BLaER1 (cell line): Measurements from ENCODE around the gene RALGPS2.

ENCODE experiments used
- H3K27ac ChIP-seq: shearing (Covaris generic); formaldehyde crosslinking; 2 replicates; pipeline ENCODE4 v1.8.1; 2022
- H3K27me3 ChIP-seq: shearing (Covaris generic); formaldehyde crosslinking; 2 replicates; pipeline ENCODE4 v1.8.1; 2022
- H3K36me3 ChIP-seq: shearing (Covaris generic); formaldehyde crosslinking; 2 replicates; pipeline ENCODE4 v1.8.1; 2022
- H3K4me1 ChIP-seq: shearing (Covaris generic); formaldehyde crosslinking; 2 replicates; pipeline ENCODE4 v1.8.1; 2022
- H3K4me2 ChIP-seq: shearing (Covaris generic); formaldehyde crosslinking; 2 replicates; pipeline ENCODE4 v1.8.1; 2022
- H3K4me3 ChIP-seq: shearing (Covaris generic); formaldehyde crosslinking; 2 replicates; pipeline ENCODE4 v1.8.1; 2022
- H3K9ac ChIP-seq: shearing (Covaris generic); formaldehyde crosslinking; 2 replicates; pipeline ENCODE4 v1.8.1; 2022
- H3K9me3 ChIP-seq: shearing (Covaris generic); formaldehyde crosslinking; 2 replicates; pipeline ENCODE4 v1.8.1; 2022
- H4K20me1 ChIP-seq: shearing (Covaris generic); formaldehyde crosslinking; 2 replicates; pipeline ENCODE4 v1.8.1; 2022
- Cebpa-rat ChIP-seq: shearing (Covaris generic); IDR thresholded peaks from 2 replicates; pipeline ENCODE4 v1.8.1; 2022

RALGPS2 gene

GRCh38 chr1:178899402-178899801 is 174.4 kb downstream of the RALGPS2 start:
- Histone ChIP-seq H3K27ac (no peak overlapping the region), H3K9ac (no peak overlapping the region), H4K20me1 (no peaks in the 10 kb centered on the region), H3K27me3 (no peaks in the 10 kb centered on the region), H3K9me3 (peaks cover 3% of the 10 kb centered on the region; the same call in 1 of the 2 replicates), H3K4me1 (no peaks in the 10 kb centered on the region), H3K36me3 (peaks cover under 1% of the 10 kb centered on the region; the same call in 1 of the 2 replicates), H3K4me2 (no peak overlapping the region), H3K4me3 (no peak overlapping the region)
- no peak for TF ChIP-seq Cebpa-rat

- Histone ChIP-seq H3K27me3 (no peaks in the 10 kb centered on the region), H4K20me1 (no peaks in the 10 kb centered on the region), H3K4me3 (no peak overlapping the region), H3K4me1 (no peaks in the 10 kb centered on the region), H3K27ac (no peak overlapping the region), H3K36me3 (no peaks in the 10 kb centered on the region), H3K9ac (no peak overlapping the region), H3K9me3 (no peaks in the 10 kb centered on the region; the same call in 1 of the 2 replicates), H3K4me2 (no peak overlapping the region)
- no peak for TF ChIP-seq Cebpa-rat
These were observed 176.6 kb downstream of the RALGPS2 start for GRCh38 chr1:178901482-178902125.

- no peaks in the 10 kb centered on the region for H3K4me1 ChIP-seq
- no peak overlapping the region for H3K4me2 ChIP-seq
- no peak overlapping the region for H3K9ac ChIP-seq
- H3K36me3 ChIP-seq: peaks cover 11% of the 10 kb centered on the region
- peaks cover 11% of the 10 kb centered on the region for H3K9me3 ChIP-seq
- H3K4me3 ChIP-seq: no peak overlapping the region
- H4K20me1 ChIP-seq: no peaks in the 10 kb centered on the region
- no peak overlapping the region for H3K27ac ChIP-seq
- TF ChIP-seq Cebpa-rat: no peak
- H3K27me3 ChIP-seq: no peaks in the 10 kb centered on the region
These were observed 183.3 kb downstream of the RALGPS2 start for GRCh38 chr1:178908358-178908757.

- Histone ChIP-seq H3K9ac (no peak overlapping the region), H3K27ac (no peak overlapping the region), H3K27me3 (no peaks in the 10 kb centered on the region), H3K4me3 (no peak overlapping the region), H3K9me3 (peaks cover 11% of the 10 kb centered on the region), H3K36me3 (peaks cover 24% of the 10 kb centered on the region), H4K20me1 (no peaks in the 10 kb centered on the region), H3K4me2 (no peak overlapping the region), H3K4me1 (no peaks in the 10 kb centered on the region)
- no peak for TF ChIP-seq Cebpa-rat
These were observed 185.0 kb downstream of the RALGPS2 start for GRCh38 chr1:178910023-178910422.

GRCh38 chr1:178912597-178912996 is 187.6 kb downstream of the RALGPS2 start:
- H3K4me3 ChIP-seq: no peak overlapping the region
- H4K20me1 ChIP-seq: no peaks in the 10 kb centered on the region
- TF ChIP-seq Cebpa-rat: no peak
- H3K9me3 ChIP-seq: peaks cover 11% of the 10 kb centered on the region
- no peak overlapping the region for H3K4me2 ChIP-seq
- no peak overlapping the region for H3K9ac ChIP-seq
- no peak overlapping the region for H3K27ac ChIP-seq
- H3K36me3 ChIP-seq: peaks cover 31% of the 10 kb centered on the region
- no peaks in the 10 kb centered on the region for H3K4me1 ChIP-seq
- no peaks in the 10 kb centered on the region for H3K27me3 ChIP-seq

GRCh38 chr1:178916448-178917174 is 191.6 kb downstream of the RALGPS2 start:
- Histone ChIP-seq H3K27me3 (no peaks in the 10 kb centered on the region), H3K9me3 (no peaks in the 10 kb centered on the region; the same call in 1 of the 2 replicates), H3K4me2 (no peak overlapping the region), H3K27ac (no peak overlapping the region), H4K20me1 (no peaks in the 10 kb centered on the region), H3K9ac (no peak overlapping the region), H3K4me1 (no peaks in the 10 kb centered on the region), H3K4me3 (no peak overlapping the region), H3K36me3 (peaks cover 22% of the 10 kb centered on the region)
- TF ChIP-seq Cebpa-rat: no peak

- H3K9me3 ChIP-seq: no peaks in the 10 kb centered on the region; the same call in 1 of the 2 replicates
- no peak overlapping the region for H3K9ac ChIP-seq
- no peaks in the 10 kb centered on the region for H3K27me3 ChIP-seq
- no peak overlapping the region for H3K4me3 ChIP-seq
- H4K20me1 ChIP-seq: no peaks in the 10 kb centered on the region
- no peaks in the 10 kb centered on the region for H3K4me1 ChIP-seq
- no peak overlapping the region for H3K4me2 ChIP-seq
- H3K27ac ChIP-seq: no peak overlapping the region
- no peak for TF ChIP-seq Cebpa-rat
- H3K36me3 ChIP-seq: peaks cover 19% of the 10 kb centered on the region
These were observed 193.3 kb downstream of the RALGPS2 start for GRCh38 chr1:178918308-178918707.

- Histone ChIP-seq H3K4me3 (no peak overlapping the region), H3K9me3 (no peaks in the 10 kb centered on the region; the same call in 1 of the 2 replicates), H4K20me1 (no peaks in the 10 kb centered on the region), H3K4me1 (no peaks in the 10 kb centered on the region), H3K4me2 (no peak overlapping the region), H3K27me3 (no peaks in the 10 kb centered on the region), H3K27ac (no peak overlapping the region), H3K9ac (no peak overlapping the region), H3K36me3 (peaks cover 15% of the 10 kb centered on the region)
- no peak for TF ChIP-seq Cebpa-rat
These were observed 193.9 kb downstream of the RALGPS2 start for GRCh38 chr1:178918955-178919354.

- H3K9ac ChIP-seq: no peak overlapping the region
- no peak overlapping the region for H3K4me3 ChIP-seq
- no peak overlapping the region for H3K27ac ChIP-seq
- H3K4me1 ChIP-seq: no peaks in the 10 kb centered on the region
- H3K27me3 ChIP-seq: no peaks in the 10 kb centered on the region
- H3K4me2 ChIP-seq: no peak overlapping the region
- no peaks in the 10 kb centered on the region for H3K9me3 ChIP-seq
- TF ChIP-seq Cebpa-rat: no peak
- peaks cover 8% of the 10 kb centered on the region for H3K36me3 ChIP-seq
- H4K20me1 ChIP-seq: no peaks in the 10 kb centered on the region
These were observed 194.5 kb downstream of the RALGPS2 start for GRCh38 chr1:178919581-178919980.

- Histone ChIP-seq H3K27ac (no peak overlapping the region), H3K9ac (no peak overlapping the region), H3K4me2 (no peak overlapping the region)
These were observed 196.5 kb downstream of the RALGPS2 start for GRCh38 chr1:178921499-178921898.

More at GRCh38 chr1:178921499-178921898, 196.5 kb downstream of the RALGPS2 start:
- H4K20me1 ChIP-seq: no peaks in the 10 kb centered on the region
- H3K9me3 ChIP-seq: no peaks in the 10 kb centered on the region
- H3K4me1 ChIP-seq: peaks cover 12% of the 10 kb centered on the region
- no peak for TF ChIP-seq Cebpa-rat
- H3K27me3 ChIP-seq: no peaks in the 10 kb centered on the region
- H3K4me3 ChIP-seq: no peak overlapping the region
- peaks cover 4% of the 10 kb centered on the region for H3K36me3 ChIP-seq
